Gastrocnemius medialis (tissue), 4 donors: ENCODE results near the gene GEMIN7. TPM values are rescaled to one million over a fixed set of nuclear protein-coding genes. Genes with fewer than 3 reads are reported as not detected.

Experiments used
- ATAC-seq, 2 donors: fragments of 150-250 bp; one replicate each; pipeline ENCODE4 v1.9.1; 2016
- DNase-seq, 2 donors: peaks; one replicate each; pipeline ENCODE4 v3.0.0-alpha.2; 2019
- H3K27ac ChIP-seq, 4 donors: fragments of 200-600 bp; sonication (generic); 1 replicate in 1 of 4; 2 replicates in 3 of 4; pipeline ENCODE4 v1.5.1; 2016 to 2018; ENCODE audit warnings: mild to moderate bottlenecking in 2 of 4, moderate library complexity in 1 of 4
- H3K27me3 ChIP-seq, 3 donors: fragments of 200-600 bp; sonication (generic) in 2 of 3; 1 replicate in 1 of 3; 2 replicates in 2 of 3; pipeline versions ENCODE4 v1.5.1 to v1.6.0; 2016 to 2019; ENCODE audit warnings: mild to moderate bottlenecking in 1 of 3, moderate library complexity in 1 of 3
- H3K36me3 ChIP-seq, 2 donors: fragments of 200-600 bp; sonication (generic) in 1 of 2; one replicate each; pipeline ENCODE4 v1.5.1; 2017 to 2018
- H3K4me1 ChIP-seq, 2 donors: fragments of 200-600 bp; sonication (generic) in 1 of 2; one replicate each; pipeline ENCODE4 v1.5.1; 2016 to 2017; ENCODE audit warnings: mild to moderate bottlenecking in 2 of 2
- H3K4me3 ChIP-seq, 4 donors: fragments of 200-600 bp; sonication (generic) in 3 of 4; 1 replicate in 1 of 4; 2 replicates in 3 of 4; pipeline ENCODE4 v1.5.1; 2016 to 2019; ENCODE audit warnings: mild to moderate bottlenecking in 2 of 4
- H3K9me3 ChIP-seq, 3 donors: fragments of 200-600 bp; sonication (generic) in 2 of 3; 1 replicate in 1 of 3; 2 replicates in 2 of 3; pipeline ENCODE4 v1.5.1; 2016 to 2019
- CTCF ChIP-seq, 5 experiments: fragments of 450-650 bp in 3 of 5; fragments of 200-600 bp in 2 of 5; sonication (generic) in 2 of 5; IDR thresholded peaks in 4 of 5; conservative IDR thresholded peaks in 1 of 5; 1 replicate in 4 of 5; 2 replicates in 1 of 5; pipeline ENCODE4 v1.5.1; 2016 to 2019; ENCODE audit warnings: antibody characterized with exemption in 5 of 5, mild to moderate bottlenecking in 3 of 5, moderate library complexity in 3 of 5
- POLR2A ChIP-seq, 2 donors: fragments of 450-650 bp; IDR thresholded peaks; one replicate each; pipeline ENCODE4 v1.6.1; 2017; ENCODE audit warnings: antibody characterized with exemption in 2 of 2, mild to moderate bottlenecking in 2 of 2, moderate library complexity in 2 of 2
- in situ Hi-C, 4 donors: fragments of 200-750 bp; cut with MboI; loops; one replicate each; pipeline versions ENCODE4 v1.15.0 to v1.8.0; 2017; ENCODE audit warnings: low sequenced_read_pairs in 4 of 4
- intact Hi-C: fragments of 100-400 bp; cut with DNase I; formaldehyde crosslinking; loops from one replicate; pipeline ENCODE4 v1.15.1; 2023; ENCODE audit warnings: low total_unique reads
- total RNA-seq, 4 donors: library from RNA; depleted of rRNA; stranded (reverse); fragments of >200 nt; gene quantifications; one replicate each; pipeline versions ENCODE4 v1.1.0 to v1.2.3, GENCODE V29; 2016

GEMIN7 gene
- total RNA-seq, 4 donors from 2014 or later = 18.6 to 33.4 (median 27.9) TPM

- Histone ChIP-seq H3K9me3 (no peaks in the 10 kb centered on the region), H3K4me1 (peaks cover 7 to 8% of the 10 kb centered on the region in 2 donors), H3K4me3 (no peak overlapping the region), H3K27me3 (no peaks in the 10 kb centered on the region), H3K36me3 (peaks cover 0 to 41% of the 10 kb centered on the region in 2 donors), H3K27ac (no peak overlapping the region)
- TF ChIP-seq POLR2A (IDR thresholded peaks at IDR 0.05) = no peak
- no peak for TF ChIP-seq CTCF (IDR thresholded peaks at IDR 0.05 in 4 of 5, conservative IDR thresholded peaks at IDR 0.05 in 1 of 5)
- no peak for ATAC-seq
- no peak for DNase-seq
- in situ Hi-C loops (no loop called here), intact Hi-C loops (no loop called here)
These were observed 6.9 kb upstream of the GEMIN7 start for GRCh38 chr19:45071969-45072790.

- peak overlapping the region in 1 of 4 donors; percentile 52 for H3K4me3 ChIP-seq
- no peaks in the 10 kb centered on the region for H3K9me3 ChIP-seq
- no peaks in the 10 kb centered on the region for H3K27me3 ChIP-seq
- peaks cover 9 to 11% of the 10 kb centered on the region in 2 donors for H3K4me1 ChIP-seq
- intact Hi-C loops (no loop called here), in situ Hi-C loops (no loop called here)
- no peak for ATAC-seq
- no peak for DNase-seq
- peaks cover 0 to 14% of the 10 kb centered on the region in 2 donors for H3K36me3 ChIP-seq
- no peak for TF ChIP-seq POLR2A (IDR thresholded peaks at IDR 0.05)
- TF ChIP-seq CTCF (IDR thresholded peaks at IDR 0.05 in 4 of 5, conservative IDR thresholded peaks at IDR 0.05 in 1 of 5) = no peak
- H3K27ac ChIP-seq = peak overlapping the region in 3 of 4 donors; percentile 14 to 69 (median 57)
These were observed 4.2 kb upstream of the GEMIN7 start for GRCh38 chr19:45074744-45075300.

GRCh38 chr19:45075301-45076028 lies 3.6 kb upstream of the GEMIN7 start:
- Histone ChIP-seq H3K27me3 (no peaks in the 10 kb centered on the region), H3K27ac (peak overlapping the region; percentile 28 to 69 (median 60)), H3K4me3 (peak overlapping the region; percentile 50 to 63 (median 54)), H3K9me3 (no peaks in the 10 kb centered on the region), H3K36me3 (peaks cover 0 to 8% of the 10 kb centered on the region in 2 donors), H3K4me1 (peaks cover 16 to 17% of the 10 kb centered on the region in 2 donors)
- no peak for TF ChIP-seq POLR2A (IDR thresholded peaks at IDR 0.05)
- TF ChIP-seq CTCF (IDR thresholded peaks at IDR 0.05 in 4 of 5, conservative IDR thresholded peaks at IDR 0.05 in 1 of 5) = no peak
- peak; percentile 43 to 60 for DNase-seq
- intact Hi-C loops (no loop called here), in situ Hi-C loops (no loop called here)
- ATAC-seq = peak in 1 of 2 donors; percentile 13

GRCh38 chr19:45076029-45076850 lies 2.8 kb upstream of the GEMIN7 start, which contains the start of gene ZNF296:
Gene ZNF296, minus strand, starts transcription at chr19:45076478. Its CDS starts 105 bp downstream, at chr19:45076373.
- intact Hi-C loops = no loop called here
- ATAC-seq (peak; percentile 59 to 63), DNase-seq (peak; percentile 63 to 81)
- Histone ChIP-seq H3K27ac (peak within 1 kb of the TSS; percentile 42 to 69 (median 60)), H3K4me3 (peak within 1 kb of the TSS; percentile 50 to 63 (median 54)), H3K36me3 (peaks cover 0 to under 1% of the 10 kb centered on the region in 2 donors), H3K27me3 (no peaks in the 10 kb centered on the region), H3K9me3 (no peaks in the 10 kb centered on the region), H3K4me1 (peaks cover 21 to 22% of the 10 kb centered on the region in 2 donors)
- TF ChIP-seq CTCF (IDR thresholded peaks at IDR 0.05 in 4 of 5, conservative IDR thresholded peaks at IDR 0.05 in 1 of 5) = no peak
- peak; percentile 74 to 80 for TF ChIP-seq POLR2A (IDR thresholded peaks at IDR 0.05)
- in situ Hi-C loops = no loop called here
